ENCODE results near the gene CDC42BPG.

Gene CDC42BPG

GRCh38 chr11:64786308-64786707 is 58.1 kb downstream of the CDC42BPG start:
- DNase-seq (ENCODE audit: extremely low read depth, low read depth), result no peak

GRCh38 chr11:64784813-64785581 is 59.5 kb downstream of the CDC42BPG start:
- no peak for DNase-seq (ENCODE audit: extremely low read depth, low read depth)
- no peak for TF ChIP-seq CTCF (IDR thresholded peaks at IDR 0.05; ENCODE audit: low read depth, low read length)

More at GRCh38 chr11:64786308-64786707, 58.1 kb downstream of the CDC42BPG start:
- TF ChIP-seq CTCF (IDR thresholded peaks at IDR 0.05; ENCODE audit: low read depth, low read length), result no peak

GRCh38 chr11:64778473-64779298 is 65.8 kb downstream of the CDC42BPG start, which contains the start of gene SF1:
SF1 (minus strand) TSS chr11:64778542; CDS start chr11:64778392, 150 bp downstream.
- peak; percentile 99 for DNase-seq (ENCODE audit: extremely low read depth, low read depth)
- TF ChIP-seq CTCF (IDR thresholded peaks at IDR 0.05; ENCODE audit: low read depth, low read length), result no peak

GRCh38 chr11:64778223-64778472 is 66.3 kb downstream of the CDC42BPG start:
- DNase-seq (ENCODE audit: extremely low read depth, low read depth), result no peak
- TF ChIP-seq CTCF (IDR thresholded peaks at IDR 0.05; ENCODE audit: low read depth, low read length), result no peak

- peak; percentile 46 for DNase-seq (ENCODE audit: extremely low read depth, low read depth)
- TF ChIP-seq CTCF (IDR thresholded peaks at IDR 0.05; ENCODE audit: low read depth, low read length), result no peak
Observed at GRCh38 chr11:64777449-64778222, 66.8 kb downstream of the CDC42BPG start.

GRCh38 chr11:64776875-64777274 is 67.6 kb downstream of the CDC42BPG start:
- no peak for TF ChIP-seq CTCF (IDR thresholded peaks at IDR 0.05; ENCODE audit: low read depth, low read length)

More at GRCh38 chr11:64776875-64777274, 67.6 kb downstream of the CDC42BPG start:
- DNase-seq (ENCODE audit: extremely low read depth, low read depth), result no peak

Data from AG09319 (cell line).